Neural cell (in vitro differentiated cells): ENCODE results near the gene TBX5.

ENCODE experiments used
- CTCF ChIP-seq: fragments of 450-650 bp; IDR thresholded peaks from 2 replicates; pipeline ENCODE4 v1.5.1; 2014; ENCODE audit warnings: antibody characterized with exemption, mild to moderate bottlenecking, moderate library complexity; ENCODE audit not compliant: poor library complexity, severe bottlenecking
- EP300 ChIP-seq: fragments of 450-650 bp; conservative IDR thresholded peaks from 2 replicates; pipeline ENCODE4 v1.6.1; 2014; ENCODE audit warnings: antibody characterized with exemption, mild to moderate bottlenecking, moderate library complexity; ENCODE audit not compliant: poor library complexity, severe bottlenecking
- EZH2 ChIP-seq: fragments of 200-600, 300-800 bp; shearing (Covaris generic), sonication (generic); IDR thresholded peaks from 2 replicates; pipeline ENCODE4 v1.6.1; 2014; ENCODE audit warnings: antibody characterized with exemption, low read length, borderline replicate concordance, mild to moderate bottlenecking; ENCODE audit not compliant: insufficient read depth, poor library complexity, severe bottlenecking

GRCh38 chr12:114395755-114396152 is 10.2 kb downstream of the TBX5 start:
- TF ChIP-seq EP300 (no peak), EZH2 (peak; percentile 66), CTCF (no peak)
